GM18519 (cell line): ENCODE measurements around the gene GPX6.
"Not testable (repeated sequence)": the region's sequence is repeated elsewhere in the genome, so short reads cannot be mapped to it uniquely, and the experiment has no call there.

ENCODE experiments used
- ATAC-seq: cut with Tn5 transposase; IDR thresholded peaks from one replicate; pipeline ENCODE4 v1.9.1; 2021; ENCODE audit warnings: mild to moderate bottlenecking, moderate library complexity; ENCODE audit not compliant: unreplicated experiment, low FRiP score

GPX6 gene

DNA sequence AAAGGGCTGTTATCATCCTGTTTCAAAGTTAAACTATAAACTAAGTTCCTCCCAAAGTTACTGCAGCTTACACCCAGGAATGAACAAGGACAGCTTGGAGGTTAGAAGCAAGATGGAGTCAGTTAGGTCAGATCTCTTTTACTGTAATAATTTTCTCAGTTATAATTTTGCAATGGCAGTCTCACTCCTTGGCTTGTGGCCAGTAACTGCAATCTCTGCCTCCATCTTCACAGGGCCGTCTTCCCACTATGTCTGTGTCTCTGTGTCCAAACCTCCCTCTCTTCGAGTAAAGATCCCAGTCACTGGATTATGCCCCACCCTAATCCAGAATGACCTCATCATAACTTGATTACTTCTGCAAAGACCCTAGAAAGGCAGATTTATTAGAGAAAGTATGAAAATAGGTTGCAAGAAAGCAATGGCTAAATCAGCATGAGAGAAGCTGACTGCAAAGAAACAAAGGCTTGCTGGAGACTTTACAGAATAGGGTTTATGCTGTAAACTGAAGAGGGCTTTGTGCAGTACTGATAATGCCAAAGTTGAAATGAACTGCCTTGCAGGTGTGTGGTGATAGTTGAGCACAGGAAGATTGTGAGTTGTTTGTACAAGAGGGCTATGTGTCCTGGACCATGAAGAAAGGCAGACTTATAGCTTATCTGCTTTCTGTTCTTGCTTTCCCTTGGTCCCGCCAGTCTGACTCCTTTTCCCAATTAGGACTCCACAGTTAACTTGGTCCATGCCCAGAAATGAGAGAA lies 28.4 kb downstream of the GPX6 start:
- no peak for ATAC-seq

DNA sequence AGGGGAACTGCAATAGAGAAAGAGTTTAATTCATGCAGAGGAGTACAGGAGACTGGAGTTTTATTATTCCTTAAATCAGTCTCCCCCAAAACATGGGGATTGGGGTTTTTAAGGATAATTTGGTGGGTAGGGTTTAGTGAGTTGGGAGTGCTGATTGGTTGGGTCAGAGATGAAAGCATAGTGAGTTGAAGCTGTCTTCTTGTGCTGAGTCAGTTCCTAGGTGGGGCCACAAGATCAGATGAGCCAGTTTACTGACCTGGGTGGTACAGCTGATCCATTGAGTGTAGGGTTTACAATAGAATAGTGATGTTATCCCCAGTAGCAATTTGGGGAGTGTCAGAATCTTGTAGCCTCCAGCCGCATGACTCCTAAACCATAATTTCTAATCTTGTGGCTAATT lies 29.1 kb downstream of the GPX6 start:
- no peak for ATAC-seq

DNA sequence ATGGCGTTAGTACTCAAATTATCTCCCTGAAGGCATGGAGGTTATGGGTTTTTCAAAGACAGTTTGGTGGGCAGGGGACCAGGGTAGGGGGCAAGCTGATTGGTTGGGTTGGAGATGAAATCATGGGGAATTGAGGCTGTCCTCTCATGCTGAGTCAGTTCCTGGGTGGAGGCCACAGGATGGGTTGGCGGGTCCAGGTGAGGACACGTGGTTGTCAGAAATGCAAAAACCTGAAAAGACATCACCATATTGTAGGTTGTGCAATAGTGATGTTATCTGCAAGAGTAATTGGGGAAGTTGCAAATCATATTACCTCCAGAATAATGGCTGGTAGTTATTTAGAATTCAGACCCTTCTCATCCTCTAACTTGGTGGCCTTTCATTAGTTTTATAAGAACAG lies 30.1 kb downstream of the GPX6 start:
- no peak for ATAC-seq

DNA sequence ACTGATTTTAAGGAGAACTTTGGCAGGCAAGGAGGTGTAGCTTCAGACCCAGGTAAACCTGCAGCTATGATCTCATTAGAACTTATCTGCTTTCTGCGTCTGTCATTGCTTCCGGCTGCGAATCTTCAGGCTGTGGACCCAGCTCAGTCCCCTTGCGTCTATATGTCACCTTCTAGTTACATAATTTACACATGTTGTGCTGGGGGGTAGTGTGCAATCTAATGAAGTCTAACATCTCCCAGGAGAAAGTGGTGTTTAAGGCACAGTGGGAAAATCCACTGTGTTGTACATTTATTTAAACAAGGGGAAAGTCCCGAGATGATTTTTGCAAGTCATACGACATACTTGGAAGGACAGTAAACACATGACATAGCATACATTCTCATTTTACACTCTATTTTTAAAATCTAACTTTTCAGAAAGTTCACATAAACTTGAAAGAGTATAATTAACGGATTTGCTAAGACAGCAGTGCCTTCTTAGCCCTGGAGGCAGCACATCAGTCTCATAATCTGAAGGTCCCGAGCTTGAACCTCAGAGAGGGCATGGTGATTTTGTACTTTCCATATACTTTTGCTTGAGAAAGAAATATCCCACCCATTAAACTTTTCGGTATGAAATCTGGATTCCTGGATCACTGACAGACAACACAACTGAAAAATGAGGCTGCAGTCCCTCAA lies 35.2 kb downstream of the GPX6 start:
- no peak for ATAC-seq

DNA sequence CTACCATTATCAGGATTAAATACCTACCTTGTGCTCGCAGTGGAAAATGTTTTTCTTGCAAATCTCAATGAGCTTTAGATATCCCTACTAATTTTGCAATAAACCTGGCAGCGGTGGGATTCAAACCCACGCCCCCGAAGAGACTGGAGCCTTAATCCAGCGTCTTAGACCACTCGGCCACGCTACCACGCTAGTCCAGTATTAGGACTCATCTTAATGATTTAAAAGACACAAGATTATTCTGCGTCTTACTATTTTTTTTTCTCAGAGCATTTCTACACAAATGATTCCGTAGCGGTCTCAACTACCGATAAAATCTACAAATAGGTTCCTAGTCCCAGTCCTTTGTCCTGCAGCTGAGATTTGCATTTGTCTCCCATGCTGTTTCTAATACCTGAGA lies 37.1 kb downstream of the GPX6 start:
- no peak for ATAC-seq

DNA sequence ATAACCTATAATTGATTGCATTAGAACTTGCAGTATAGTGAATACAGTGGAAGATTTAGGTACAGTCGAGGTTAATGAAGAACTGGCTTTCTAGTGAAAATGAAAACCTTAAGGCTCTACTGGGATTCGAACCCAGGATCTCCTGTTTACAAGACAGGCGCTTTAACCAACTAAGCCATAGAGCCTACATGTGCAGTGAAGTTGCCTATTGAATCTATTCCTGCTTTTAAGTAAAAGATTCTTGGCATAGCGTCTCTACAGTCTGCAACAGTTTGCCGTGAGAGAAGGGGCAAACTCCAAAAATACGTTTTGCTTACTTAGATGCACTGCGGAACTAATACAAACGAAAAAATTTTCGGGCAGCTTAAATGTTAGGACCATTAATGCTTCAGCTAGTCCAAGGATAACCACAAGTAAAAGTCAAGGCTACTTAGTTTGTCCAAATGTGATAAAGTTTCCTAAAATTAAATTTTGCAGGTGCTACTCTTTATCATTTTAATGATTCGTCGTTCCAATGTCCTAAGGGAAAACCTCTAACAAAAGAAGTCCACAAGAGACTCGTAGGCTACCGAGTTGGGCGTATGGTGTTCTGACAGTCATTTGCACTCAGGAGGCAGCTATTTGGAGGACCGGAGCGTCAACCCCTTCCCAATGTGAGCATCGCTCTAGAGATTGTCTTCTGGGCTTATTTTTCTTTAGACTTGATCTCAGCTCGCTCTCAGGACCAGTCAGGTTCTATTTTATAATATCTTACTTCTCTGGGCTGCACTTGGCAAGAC lies 41.0 kb downstream of the GPX6 start:
- no peak for ATAC-seq

DNA sequence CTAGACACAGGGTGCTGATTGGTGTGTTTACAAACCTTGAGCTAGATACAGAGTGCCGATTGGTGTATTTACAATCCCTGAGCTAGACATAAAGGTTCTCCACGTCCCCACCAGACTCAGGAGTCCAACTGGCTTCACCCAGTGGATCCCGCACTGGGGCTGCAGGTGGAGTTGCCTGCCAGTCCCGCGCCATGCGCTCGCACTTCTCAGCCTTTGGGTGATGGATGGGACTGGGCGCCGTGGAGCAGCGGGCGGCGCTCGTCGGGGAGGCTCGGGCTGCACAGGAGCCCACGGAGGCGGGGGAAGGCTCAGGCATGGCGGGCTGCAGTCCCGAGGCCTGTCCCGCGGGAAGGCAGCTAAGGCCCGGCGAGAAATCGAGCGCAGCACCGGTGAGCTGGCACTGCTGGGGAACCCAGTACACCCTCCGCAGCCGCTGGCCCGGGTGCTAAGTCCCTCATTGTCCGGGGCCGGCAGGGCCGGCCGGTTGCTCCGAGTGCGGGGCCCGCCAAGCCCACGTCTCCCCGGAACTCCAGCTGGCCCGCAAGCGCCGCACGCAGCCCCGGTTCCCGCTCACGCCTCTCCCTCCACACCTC lies 46.3 kb downstream of the GPX6 start:
- not testable (repeated sequence) for ATAC-seq

DNA sequence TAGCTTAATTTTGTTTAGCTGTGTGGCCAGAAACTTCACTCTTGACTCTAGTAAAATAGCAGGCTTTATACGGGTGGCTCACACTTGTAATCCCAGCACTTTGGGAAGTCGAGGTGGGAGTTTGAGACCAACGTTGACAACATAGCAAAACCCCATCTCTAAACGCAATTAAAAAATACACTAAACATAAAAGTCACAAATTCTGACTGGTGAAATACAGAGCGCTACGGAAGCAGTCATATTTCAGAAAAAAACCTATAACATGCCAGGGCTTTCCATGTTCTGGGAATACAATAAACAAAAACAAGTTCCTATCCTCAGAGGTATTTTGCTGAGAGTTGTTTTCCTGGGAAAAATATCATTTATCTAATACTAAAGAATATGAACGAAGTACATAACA lies 47.5 kb downstream of the GPX6 start:
- no peak for ATAC-seq

DNA sequence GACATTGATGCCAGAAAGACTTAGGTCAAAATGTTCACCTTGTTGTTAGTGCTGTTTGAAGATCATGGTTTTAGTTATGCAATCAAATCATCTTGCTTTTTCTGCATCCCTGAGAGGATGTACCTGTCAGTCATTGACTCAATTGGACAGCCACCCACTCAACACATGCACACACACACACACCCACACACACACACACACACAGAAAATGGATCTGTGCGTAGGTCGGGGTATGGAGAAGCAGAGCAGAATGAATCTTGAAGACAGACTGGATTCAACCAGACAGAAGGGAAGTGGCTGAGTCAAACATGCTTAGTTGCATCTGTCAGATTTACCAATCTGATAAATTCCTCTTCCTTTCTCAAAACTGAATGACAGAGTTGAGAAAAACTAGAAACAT lies 53.2 kb downstream of the GPX6 start:
- no peak for ATAC-seq

DNA sequence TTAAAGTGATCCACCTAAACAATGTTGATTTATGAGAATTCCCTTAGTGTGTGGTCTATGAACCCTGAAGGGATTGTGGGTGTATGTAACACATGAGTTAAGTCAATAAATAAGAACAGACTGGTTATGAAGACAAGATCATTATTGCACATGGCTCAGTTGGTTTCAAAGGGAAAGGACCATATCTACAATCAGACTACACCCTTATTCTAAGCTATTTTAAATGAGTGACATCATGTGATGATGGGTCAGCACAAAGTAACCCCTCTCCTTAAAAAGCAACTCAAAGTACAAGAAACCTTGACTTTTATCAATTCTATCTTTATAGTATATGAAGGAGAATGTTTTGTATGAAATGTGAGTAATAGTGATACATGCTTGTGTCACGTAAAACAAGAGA lies 57.0 kb downstream of the GPX6 start:
- ATAC-seq = no peak
